ENCODE results near the gene TXNDC12. TPM values are rescaled to one million over a fixed set of nuclear protein-coding genes. Genes with fewer than 3 reads are reported as not detected.

The TXNDC12 gene
- total and polyA plus RNA-seq, 9 of the 15 experiments (the other 6 are each of a cell fraction or from before 2014, with no cell fraction given), result 17.0 to 60.8 (median 37.8) TPM

- peak; percentile 59 for TF ChIP-seq MGA (IDR thresholded peaks at IDR 0.05)
- TF ChIP-seq DNMT1 (IDR thresholded peaks at IDR 0.05), result no peak
- no peak for TF ChIP-seq ZNF717 (CRISPR knock-in tag; IDR thresholded peaks at IDR 0.05)
- peak; percentile 85; the same call in 1 of the 2 replicates for TF ChIP-seq ZBTB49 (CRISPR knock-in tag; IDR thresholded peaks at IDR 0.05; ENCODE audit: borderline replicate concordance)
- no peak for TF ChIP-seq TAF15 (IDR thresholded peaks at IDR 0.05; ENCODE audit: low read depth, low read length)
- no peak; the same call in 1 of the 2 replicates for TF ChIP-seq ATF6 (CRISPR knock-in tag; IDR thresholded peaks at IDR 0.05)
- peak; percentile 66 for TF ChIP-seq RB1 (IDR thresholded peaks at IDR 0.05; ENCODE audit: low read depth)
- no peak for TF ChIP-seq ZNF324 (CRISPR knock-in tag; IDR thresholded peaks at IDR 0.05)
- TF ChIP-seq KLF6 (CRISPR knock-in tag; IDR thresholded peaks at IDR 0.05; ENCODE audit: borderline replicate concordance), result no peak
- peak in 1 of 2 experiments; percentile 79; a peak in 2 of 4 replicates for TF ChIP-seq TEAD1 (CRISPR knock-in tag; IDR thresholded peaks at IDR 0.05)
- no peak for TF ChIP-seq HNRNPL (IDR thresholded peaks at IDR 0.05; ENCODE audit: low read depth, low read length)
Measured at GRCh38 chr1:52056163-52056936, 1.4 kb upstream of the TXNDC12 start, which contains the start of gene BTF3L4 (continued).
